Measurements from ENCODE around the gene DLGAP4.

Gene DLGAP4

DNA sequence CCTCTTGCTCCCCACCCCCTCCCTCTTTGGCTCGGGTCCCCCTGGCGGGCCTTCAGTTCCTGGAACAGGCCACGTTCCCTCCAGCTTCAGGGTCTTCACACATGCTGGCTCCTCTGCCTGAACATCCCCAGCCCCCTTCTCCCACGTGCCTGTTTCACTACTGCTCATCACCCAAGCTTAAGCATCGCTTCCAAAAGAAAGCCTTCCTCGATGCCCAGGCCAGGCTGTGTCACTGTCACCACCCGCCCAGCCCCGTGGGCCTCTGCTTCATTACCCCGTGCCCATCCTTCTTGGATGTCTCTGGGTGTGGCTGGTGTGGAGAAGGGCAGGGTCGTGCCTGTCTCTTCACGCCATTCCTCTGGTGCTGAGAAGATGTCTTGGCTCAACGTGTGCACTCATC is 2.8 kb downstream of the DLGAP4 start:
- DNase-seq: no peak

DNA sequence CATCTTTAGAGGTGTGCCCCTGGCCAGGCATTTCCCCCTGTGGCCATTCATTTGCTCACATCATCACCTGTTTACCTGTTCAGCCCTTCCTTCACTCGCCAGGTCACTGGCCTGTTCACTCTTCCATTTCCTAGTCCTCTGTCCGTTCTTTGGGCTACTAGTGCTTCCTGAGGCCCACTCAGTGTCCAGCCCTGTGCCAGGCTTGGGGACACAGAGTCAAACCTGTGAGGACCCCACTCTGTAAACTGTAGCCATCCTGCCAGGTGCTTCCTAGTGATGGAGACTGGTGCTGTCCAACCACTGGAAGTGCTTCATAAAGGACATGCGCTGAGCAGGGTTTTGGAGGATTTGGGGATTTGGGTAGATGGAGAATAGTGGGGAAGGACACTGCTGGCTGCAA is 3.5 kb downstream of the DLGAP4 start:
- DNase-seq: no peak

DNA sequence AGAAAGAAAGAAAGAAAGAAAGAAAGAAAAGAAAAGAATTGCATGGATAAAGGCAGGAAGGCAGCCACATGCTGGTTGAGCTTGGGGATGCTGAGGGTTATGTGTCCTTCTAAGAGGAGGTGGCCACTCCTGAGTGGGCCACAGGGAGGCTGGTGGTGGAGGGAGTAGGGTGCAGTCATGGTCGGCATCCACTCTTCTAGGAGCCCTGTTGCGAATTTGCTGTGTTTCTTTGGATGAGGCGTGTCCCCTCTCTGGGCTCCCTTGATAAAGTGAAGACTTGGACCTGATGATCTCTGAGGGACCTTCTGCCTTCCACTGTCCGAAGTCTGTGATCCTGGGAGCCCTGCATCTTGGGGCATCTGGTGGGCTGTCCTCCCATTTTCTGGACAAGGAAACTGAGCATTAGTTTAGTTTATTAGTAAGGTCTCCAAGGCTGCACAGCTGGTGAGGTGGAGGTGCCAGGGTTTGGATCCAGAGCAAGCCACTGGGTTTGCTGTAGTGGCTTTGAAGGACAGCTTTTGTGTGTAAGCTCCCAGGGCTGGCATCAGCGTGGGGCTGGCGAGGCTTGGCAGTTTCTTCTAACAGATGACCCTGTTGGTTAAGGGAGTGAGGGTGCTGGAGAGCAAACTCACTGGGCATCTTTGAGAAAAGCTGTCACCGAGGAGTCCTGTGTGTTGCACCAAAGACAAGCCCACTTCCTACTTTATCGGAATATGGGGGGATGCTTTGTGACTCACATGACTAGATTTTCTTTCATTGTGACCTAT is 4.3 kb downstream of the DLGAP4 start:
- no peak for DNase-seq

DNA sequence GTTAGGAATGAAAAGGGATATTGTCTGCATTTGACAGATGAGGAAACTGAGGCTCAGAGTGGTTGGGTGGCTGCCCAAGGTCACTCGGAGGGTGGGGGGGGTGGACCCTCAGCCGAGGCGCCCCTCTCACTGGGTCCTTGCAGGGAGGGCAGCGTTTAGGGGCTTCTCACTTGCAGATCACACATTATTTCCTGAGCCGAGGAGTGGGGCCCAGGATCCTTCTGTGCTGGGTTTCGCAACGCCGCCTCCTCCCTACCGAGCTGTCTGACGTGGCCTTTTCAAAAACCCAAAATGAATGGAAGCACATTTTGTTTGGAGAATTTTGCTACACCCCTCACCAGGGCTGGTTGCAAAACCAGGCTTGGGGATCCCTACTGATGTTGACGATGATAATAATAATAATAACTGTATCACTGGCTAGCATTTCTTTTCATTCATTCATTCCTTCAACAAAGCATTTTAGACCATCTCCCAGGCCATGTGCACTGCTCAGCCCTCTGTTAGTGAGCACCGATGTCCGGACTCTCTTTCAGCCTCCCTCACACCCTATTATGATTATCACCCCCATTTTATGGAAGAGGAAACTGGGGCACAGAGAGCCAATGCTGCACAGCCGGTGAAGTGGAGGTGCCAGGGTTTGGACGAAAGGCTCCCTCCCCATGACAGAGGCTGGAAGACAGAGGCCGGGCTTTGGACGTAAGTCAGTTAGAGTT is 5.2 kb downstream of the DLGAP4 start:
- no peak for DNase-seq

DNA sequence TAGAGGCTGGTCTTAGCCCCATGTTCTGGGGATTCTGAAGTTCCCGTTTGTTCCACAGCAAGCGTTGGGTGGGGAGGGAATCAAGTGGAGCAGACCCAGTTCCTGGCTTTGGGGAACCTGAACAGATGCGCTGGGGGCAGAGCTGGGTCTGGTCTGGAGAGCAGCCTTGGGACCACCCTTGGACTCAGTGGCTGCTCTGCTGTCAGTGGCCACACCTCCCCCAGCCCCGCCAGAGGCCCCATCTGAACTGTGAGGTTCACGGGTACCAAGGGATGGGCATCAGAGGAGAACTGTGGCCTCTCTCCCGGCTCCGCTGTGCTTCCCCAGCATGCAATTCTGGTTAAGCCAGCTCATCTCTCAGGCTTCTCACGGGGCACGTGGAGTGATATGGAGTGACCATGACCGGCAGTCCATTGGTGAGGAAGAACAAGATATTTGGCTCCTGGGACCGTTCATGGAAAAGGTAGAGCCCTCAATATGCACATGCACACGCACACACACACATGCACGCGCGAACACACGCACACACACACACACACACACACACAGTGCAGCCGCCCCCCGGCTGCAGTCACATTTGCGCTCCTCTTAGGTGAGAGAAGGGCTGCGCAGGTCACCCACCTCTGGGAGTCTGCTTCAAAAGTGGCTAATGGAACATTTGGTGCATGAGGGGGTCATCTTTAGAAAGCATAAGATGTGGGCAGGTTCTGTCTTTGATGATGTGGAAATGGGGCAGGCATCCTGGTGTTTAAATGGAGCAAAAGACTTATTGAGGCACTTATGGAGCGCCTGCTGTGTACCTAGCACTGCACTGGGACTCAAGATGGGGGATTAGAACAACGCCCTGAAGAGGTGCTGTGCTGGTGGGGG is 6.0 kb downstream of the DLGAP4 start:
- no peak for DNase-seq

DNA sequence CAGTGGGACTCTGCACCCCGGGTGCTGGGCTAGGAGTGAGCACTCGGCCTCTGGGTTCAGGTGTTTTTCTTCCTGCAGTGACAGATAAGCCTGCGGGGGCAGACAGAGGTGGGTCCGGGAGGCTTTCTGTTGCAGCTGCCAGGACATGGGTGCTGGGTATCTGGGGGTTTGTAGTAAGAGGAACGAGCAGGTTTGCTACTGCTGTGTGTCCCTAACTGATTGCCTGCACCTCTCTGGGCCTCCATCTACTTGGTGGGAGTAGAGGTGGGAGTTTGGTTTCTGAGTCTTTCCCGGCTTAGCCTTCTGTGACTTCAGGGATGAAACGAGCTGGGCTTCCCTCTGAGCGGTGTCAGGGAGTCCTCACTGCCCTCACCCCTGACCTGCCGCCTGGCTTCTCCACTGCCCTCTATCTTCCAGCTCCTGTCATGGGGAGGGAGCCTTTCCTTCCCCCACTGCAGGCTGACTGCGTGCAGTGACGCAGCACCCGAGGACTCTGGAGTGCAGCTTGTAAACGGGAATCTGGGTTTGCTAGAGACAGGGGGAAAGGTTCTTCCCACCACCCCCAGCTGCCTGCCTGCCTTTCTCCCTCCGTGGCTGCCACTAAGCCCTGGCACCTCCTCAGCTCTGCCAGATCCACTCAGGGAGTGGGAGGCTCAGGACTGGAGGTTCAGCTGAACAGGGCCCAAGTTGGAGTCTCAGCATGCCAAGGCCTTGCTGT is 6.7 kb downstream of the DLGAP4 start:
- DNase-seq: no peak

DNA sequence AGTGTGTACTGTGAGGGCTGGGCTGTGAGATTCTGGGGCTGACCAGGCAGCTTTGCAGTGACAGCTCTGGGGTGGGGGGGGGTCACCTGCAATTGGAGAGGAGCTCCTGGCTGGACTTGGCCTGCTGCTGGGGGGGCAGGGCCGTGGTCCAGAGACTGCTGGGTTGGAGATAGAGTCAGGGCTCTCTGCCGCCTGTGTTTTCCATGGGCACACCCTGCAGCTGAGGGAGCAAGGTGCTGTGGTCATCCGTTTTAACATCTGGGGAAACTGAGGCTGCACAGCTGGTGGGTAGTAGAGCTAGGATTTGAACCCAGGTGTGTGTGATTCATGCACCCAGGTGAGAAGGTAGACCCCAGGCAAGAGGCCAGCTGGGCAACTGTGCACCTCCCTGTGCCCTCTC is 7.3 kb downstream of the DLGAP4 start:
- DNase-seq: no peak

DNA sequence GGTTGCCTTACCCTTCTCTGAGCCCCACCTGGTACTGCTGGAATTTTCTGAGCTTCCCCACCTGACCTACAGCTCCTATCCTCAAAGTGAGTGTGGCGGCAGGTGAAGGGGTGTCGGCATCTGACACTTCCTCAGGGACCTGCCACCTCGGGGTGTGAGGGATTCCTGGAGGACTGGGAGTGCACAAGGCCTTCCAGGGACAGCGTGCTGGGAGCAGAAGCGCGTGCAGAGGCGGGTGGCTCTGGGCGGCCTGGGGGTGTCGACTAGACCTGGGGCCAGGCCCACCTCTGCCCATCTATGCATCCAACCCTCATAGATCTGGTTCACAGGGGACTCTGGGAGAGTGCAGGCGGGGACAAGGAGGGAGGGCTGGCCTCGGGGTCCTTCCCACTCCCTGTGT is 7.8 kb downstream of the DLGAP4 start:
- no peak for DNase-seq

DNA sequence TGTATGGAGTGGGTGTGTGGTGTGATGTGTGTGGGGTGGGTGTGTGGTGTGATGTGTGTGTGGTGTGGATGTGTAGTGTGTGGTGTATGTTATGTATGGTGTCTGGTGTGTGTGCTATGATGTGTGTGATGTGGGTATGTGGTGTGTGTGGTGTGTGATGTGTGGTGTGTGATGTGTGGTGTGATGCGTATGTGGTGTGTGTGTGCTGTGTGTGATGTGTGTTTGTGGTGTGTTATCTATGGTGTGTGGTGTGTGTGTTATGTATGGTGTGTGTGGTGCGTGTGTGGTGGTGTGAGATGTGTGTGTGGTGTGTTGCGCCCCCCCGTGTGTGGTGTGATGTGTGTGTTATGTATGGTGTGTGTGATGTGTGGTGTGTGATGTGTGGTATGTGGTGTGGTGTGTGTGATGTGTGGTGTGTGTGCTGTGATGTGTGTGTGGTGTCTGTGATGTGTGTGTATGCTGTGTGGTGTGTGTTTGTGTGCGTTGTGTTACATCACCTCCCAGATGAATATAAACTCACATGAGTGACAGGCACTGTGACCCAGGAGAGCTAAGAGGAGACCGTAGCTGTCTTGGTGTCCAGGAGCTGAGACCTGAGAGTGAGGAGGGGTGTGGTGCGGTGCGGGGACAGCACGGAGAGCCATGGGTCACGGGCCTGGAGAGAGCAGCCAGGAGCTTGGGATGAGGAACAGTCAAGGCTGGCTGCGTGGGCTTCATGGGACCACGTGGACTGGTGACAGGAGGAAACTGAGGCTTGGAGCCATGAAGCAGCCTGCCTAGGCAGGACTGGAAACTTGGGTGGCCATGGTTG is 8.8 kb downstream of the DLGAP4 start:
- no peak for DNase-seq

DNA sequence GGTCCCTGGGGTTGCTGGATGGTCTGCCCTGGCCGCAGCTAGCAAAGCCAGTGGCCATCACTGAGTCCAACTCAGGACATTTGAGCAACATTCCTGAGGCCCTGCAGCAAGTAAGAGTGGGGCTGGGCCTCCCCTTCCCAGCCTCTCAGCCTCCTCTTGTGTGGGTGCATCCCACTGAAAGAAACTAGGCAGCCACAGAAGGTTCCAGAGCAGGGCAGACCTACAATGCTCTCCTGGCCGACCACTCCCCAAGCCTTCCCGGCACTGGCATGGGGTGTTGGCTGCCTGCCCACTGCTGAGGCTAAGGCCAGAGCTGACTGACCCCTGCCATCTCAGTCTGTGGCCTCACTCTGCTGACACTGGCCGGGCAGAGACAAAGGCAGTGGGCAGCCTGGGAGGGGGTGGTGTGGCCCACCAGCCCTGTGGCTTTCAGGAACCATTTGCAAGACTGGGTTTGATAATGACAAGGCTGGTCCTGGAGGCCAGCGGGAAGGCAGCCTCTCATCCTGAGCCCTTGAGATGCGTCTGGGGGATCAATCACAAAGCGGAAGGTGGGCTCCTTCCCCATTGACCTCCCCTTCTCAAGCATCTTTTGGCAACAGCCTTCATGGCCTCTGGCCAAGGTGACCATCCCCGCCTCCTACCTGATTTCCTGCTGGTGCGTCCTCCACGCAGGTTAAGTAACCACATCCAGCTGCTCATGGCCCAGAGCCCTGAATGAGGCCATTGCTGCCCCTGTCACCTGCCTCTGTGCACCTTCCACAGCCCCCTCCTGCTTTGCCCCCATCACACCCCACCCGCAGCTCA is 9.6 kb downstream of the DLGAP4 start:
- no peak for DNase-seq

DNA sequence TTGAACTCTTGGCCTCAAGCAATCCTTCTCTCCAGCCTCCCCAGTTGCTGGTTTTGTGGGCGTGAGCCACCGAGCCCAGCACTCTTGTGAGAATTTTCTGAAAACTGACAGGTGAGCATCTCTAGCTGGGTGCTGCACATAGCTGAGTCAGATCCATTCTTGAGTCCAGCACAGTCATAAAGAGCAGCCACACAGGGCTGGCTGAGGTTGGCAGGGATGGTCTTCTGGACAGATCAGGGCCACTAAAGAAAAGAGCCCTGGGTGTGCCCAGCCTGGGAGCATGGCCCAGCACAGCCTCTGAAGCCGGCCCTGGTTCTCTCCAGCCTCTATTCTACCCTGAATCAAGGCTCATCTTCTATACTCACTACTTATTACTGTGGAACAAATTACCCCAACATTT is 11.5 kb downstream of the DLGAP4 start:
- DNase-seq: no peak

DNA sequence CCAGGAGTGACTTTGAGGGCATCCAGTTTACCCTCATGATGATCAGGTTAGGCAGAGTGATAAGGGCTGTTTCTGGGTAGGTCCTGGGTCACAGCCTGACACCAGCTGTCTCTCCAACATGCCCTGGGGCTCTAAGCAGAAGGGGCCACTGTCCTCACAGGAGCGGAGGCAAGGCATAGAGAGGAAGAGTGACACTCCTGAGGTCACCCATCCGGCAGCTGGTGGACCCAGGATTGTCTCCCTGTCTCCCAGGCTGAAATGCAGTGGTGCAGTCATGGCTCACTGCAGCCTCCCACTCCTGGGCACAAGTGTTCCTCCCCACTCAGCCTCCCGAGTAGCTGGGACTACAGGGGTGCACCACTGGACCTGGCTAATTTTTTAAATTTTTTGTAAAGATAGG is 12.0 kb downstream of the DLGAP4 start:
- no peak for DNase-seq

DNA sequence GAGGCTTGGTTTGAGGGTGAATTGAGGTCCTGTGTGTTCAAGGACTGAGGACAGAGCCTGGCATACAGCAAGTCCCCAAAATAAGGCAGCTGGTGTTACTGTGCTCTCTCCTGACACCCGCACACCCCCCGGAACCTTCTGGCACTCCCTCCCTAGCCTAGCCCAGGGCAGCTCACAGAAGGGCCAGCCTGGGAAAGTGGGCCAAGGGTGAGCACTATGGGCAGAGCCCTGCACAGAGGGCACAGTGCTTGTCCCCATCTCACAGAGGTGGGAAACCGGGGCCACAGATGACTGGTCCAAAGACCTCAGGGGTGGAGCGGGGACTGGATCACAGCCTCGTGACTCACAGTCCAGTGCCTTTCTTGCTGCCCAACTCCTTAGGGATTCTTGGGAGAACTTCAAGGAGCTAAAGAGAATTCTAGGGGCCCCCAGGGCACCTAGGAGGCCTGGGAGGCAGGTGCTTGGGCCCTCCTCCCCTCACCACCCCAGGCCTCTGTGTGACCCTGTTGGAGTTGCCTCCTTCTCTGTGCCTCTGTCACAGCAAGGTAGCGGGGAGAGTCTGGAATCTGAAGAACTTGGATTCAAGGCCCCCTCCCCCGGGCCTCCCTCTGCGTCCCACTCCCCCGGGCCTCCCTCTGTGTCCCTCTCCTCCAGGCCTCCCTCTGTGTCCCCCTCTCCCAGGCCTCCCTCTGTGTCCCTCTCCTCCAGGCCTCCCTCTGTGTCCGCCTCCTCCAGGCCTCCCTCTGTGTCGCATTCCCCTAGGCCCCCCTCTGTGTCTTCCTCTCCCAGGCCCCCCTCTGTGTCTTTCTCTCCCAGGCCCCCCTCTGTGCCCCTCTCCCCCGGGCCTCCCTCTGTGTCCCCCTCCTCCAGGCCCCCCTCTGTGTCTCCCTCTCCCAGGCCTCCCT is 13.5 kb downstream of the DLGAP4 start:
- no peak for DNase-seq

DNA sequence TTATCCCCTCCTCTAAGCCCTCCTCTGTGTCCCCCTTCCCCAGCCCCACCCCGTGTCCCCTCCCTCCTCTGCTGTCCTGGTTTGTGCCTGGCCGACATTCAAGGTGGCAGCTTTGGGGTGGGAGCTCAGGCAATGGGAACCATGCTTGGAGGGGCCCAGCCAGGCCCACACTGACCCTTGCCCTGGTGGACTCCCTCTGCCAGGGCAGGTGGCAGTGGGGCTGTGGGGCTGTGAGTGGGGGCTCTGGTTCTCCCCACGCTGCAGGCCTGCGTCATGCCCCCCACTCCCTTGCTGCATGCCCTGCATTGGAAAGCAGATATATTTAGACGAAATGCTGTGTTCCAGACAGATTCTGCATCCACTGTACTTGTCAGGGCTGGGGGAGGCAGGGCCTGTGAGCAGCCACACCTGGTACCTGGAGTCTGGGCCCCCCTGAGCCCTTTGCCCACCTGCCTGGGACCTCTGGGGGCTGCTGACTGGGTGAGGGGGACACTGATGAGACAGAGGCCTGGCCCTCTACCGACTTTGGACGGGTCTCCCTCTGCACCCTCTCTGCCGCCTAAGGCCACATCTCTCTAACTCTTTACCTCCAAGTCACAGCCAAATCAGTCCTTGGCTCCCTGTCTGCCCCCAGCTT is 14.2 kb downstream of the DLGAP4 start:
- DNase-seq: no peak

DNA sequence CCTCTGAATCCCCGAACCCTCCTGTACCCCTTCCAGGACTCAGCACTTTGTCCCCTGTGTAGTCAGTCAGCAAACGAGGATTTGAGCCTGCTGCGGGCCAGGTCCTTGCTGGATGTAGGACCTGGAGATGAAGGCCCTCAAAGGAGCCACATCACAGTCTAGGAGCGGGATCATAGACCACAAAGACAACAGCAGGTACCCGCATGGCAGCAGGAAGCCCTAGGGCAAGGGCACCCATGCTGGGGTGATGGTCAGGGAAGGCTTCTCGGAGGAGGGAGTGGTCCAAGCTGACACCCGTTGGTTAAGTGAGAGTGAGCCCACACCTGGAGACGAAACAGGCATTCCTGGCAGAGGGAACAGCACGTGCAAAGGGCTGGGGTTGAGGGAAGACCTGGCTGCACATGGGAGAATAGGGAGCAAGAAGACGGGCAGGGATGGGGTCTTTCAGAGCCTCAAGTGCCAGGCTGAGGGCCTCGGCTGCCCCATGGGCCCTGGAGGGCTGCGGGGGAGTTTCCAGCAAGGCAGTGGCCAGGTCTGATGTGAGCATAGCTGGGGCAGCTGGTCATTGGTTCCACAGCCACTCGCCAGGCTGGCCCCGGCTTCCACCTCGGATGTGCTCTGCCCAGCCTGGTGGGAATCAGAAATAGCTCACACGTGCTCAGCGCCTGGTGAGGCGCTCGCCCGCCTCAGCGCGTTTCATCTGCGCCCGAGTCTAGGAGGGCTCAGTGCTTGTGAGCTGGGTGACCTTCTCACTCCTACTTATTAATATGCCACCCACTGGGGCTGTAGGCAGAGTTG is 15.0 kb downstream of the DLGAP4 start:
- DNase-seq: no peak

DNA sequence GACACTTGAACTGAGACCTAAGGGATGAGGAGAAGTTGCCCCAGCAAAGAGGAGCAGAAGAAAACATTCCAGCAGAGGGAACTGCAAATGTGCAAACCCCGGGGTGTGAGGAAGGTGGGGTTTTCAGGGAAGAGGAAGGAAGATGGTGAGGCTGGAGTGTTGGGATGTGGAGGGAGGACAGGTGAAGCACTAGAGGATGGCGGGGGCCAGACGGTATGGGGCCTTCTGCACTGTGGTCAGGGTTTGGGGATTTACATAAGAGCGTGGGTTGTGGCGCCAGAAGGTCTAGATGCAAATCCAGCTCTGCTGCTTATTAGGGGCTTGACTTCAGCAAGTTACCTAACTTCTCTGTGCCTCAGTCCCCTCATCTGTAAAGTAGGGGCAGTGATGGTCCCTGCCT is 16.0 kb downstream of the DLGAP4 start:
- DNase-seq: no peak

DNA sequence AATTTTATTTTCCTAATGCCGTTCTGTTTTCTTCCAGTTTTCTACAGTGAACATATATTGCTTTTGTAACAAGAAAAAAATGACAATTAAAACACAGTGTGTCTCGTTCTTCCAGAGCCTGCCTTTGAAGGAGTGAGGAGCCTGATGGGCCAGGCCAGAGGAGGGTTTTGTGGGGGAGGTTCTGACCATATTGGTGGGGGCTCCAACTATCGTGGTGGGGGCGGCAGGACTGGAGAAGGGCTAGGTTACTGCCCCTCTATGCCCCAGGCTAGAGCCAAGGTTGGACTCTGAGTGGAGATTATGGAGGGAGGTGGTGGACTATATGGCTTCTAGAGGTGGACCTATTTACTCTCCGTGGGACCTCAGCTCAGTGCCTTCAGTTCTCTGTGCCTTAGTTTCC is 24.0 kb downstream of the DLGAP4 start:
- DNase-seq: no peak

DNA sequence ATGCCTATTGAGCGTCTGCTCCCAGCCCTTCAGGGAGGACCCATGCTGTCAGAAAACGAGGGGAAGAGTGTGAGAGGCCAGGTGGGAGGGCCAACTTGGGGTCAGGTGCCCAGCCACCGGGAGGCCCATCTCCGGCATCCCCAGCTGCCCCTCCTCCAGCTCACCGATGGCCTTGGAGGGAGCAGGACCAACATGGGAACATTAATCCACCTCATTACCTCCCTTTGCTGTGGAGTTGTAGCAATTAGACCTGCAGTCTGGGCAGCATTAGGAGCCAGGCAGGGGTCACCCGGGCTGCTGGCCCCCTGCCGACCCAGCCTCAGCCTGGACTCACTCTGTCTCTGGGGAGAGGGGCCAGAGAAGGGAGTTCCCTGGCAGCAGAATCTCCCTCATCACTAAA is 25.1 kb downstream of the DLGAP4 start:
- no peak for DNase-seq

DNA sequence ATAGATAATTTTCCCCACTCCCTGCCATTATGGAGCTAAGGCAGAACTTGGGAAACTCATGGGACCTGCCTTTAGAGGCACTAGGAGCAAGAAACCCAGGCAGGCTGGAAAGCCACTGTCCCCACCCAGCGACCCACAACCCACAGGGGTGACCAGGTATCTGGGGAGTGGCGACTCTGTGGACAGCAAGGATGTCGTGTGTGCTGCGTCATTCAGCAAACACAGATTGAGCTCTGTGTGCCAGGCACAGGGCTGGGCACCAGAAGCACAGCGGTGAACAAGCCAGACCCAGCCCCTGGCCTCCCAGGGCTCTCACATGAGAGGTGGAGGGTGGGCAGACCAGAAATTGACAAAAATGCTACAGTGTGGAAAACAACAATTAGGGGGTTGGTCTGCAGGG is 27.7 kb downstream of the DLGAP4 start:
- no peak for DNase-seq

Data from CD4-positive, alpha-beta T cell treated with Interleukin-17A for 1 hour (primary cell).